HEK293 (cell line): Measurements from ENCODE around the gene NMT2.

ENCODE experiments used
- CTCF ChIA-PET: fragments of 350-600 bp; formaldehyde crosslinking; extraction: SDS; loops from one replicate; lab custom pipeline; 2021; ENCODE audit warnings: antibody characterized with exemption; lab: Yijun Ruan, JAX
- POLR2A ChIA-PET: fragments of 300-600 bp; formaldehyde crosslinking; extraction: SDS; loops from one replicate; lab custom pipeline; 2020; ENCODE audit warnings: antibody characterized with exemption, inconsistent platforms; lab: Yijun Ruan, JAX
- H3K27ac ChIP-seq: fragments of 200-500 bp; sonication (Bioruptor generic); 2 replicates; pipeline ENCODE4 v1.5.1; 2014; ENCODE audit warnings: low read depth, low read length, control low read depth, inconsistent platforms; ENCODE audit errors: extremely low read depth
- H3K36me3 ChIP-seq, 2 experiments: fragments of 200-500 bp in 1 of 2; sonication (Bioruptor generic) in 1 of 2; 1 replicate in 1 of 2; 2 replicates in 1 of 2; pipeline ENCODE4 v1.5.1; 2014 to 2017; ENCODE audit warnings: inconsistent platforms in 2 of 2, low read length in 2 of 2; ENCODE audit not compliant: control insufficient read depth in 2 of 2, insufficient read depth in 1 of 2
- H3K4me1 ChIP-seq: fragments of 200-500 bp; sonication (Bioruptor generic); 2 replicates; pipeline ENCODE4 v1.5.1; 2014; ENCODE audit warnings: mild to moderate bottlenecking, low read length, inconsistent platforms; ENCODE audit not compliant: control insufficient read depth, insufficient read depth
- H3K4me3 ChIP-seq: 2 replicates; pipeline ENCODE4 v1.5.1; 2011; ENCODE audit warnings: low read depth, mild to moderate bottlenecking, control low read depth, low read length, moderate library complexity
- H3K9me3 ChIP-seq: fragments of 200-500 bp; sonication (Bioruptor generic); 2 replicates; pipeline ENCODE4 v1.5.1; 2014; ENCODE audit warnings: low read depth, low read length, inconsistent platforms; ENCODE audit not compliant: control insufficient read depth, insufficient read depth
- BCL11B ChIP-seq: fragments of 450-650 bp; formaldehyde crosslinking; IDR thresholded peaks from 2 replicates; pipeline ENCODE4 v1.5.1; 2016; ENCODE audit warnings: low read depth, missing biosample characterization, missing genetic modification characterization
- HOXD13 ChIP-seq: sonication (generic); formaldehyde crosslinking; IDR thresholded peaks from 2 replicates; pipeline ENCODE4 v1.8.0; 2022; ENCODE audit warnings: missing genetic modification reagents, borderline replicate concordance
- KLF1 ChIP-seq: fragments of 450-650 bp; formaldehyde crosslinking; IDR thresholded peaks from 2 replicates; pipeline ENCODE4 v1.5.1; 2016; ENCODE audit warnings: missing biosample characterization, missing genetic modification characterization
- KLF9 ChIP-seq: fragments of 450-650 bp; formaldehyde crosslinking; IDR thresholded peaks from 2 replicates; pipeline ENCODE4 v1.5.1; 2016; ENCODE audit warnings: missing biosample characterization, missing genetic modification characterization, low read depth
- REPIN1 ChIP-seq: fragments of 450-650 bp; formaldehyde crosslinking; IDR thresholded peaks from 2 replicates; pipeline ENCODE4 v1.5.1; 2017; ENCODE audit warnings: missing biosample characterization, missing genetic modification characterization, low read depth
- SP3 ChIP-seq: fragments of 450-650 bp; formaldehyde crosslinking; IDR thresholded peaks from 2 replicates; pipeline ENCODE4 v1.5.1; 2016; ENCODE audit warnings: missing biosample characterization, missing genetic modification characterization
- ZBTB1 ChIP-seq: fragments of 450-650 bp; formaldehyde crosslinking; IDR thresholded peaks from 2 replicates; pipeline ENCODE4 v1.5.1; 2016; ENCODE audit warnings: missing biosample characterization, missing genetic modification characterization
- ZNF112 ChIP-seq: fragments of 450-650 bp; formaldehyde crosslinking; IDR thresholded peaks from 2 replicates; pipeline ENCODE4 v1.5.0; 2017; ENCODE audit warnings: missing biosample characterization, missing genetic modification characterization
- ZNF146 ChIP-seq: fragments of 450-650 bp; formaldehyde crosslinking; IDR thresholded peaks from 2 replicates; pipeline ENCODE4 v1.5.1; 2016; ENCODE audit warnings: missing biosample characterization, missing genetic modification characterization
- ZNF155 ChIP-seq: fragments of 450-650 bp; formaldehyde crosslinking; IDR thresholded peaks from 2 replicates; pipeline ENCODE4 v1.5.1; 2016; ENCODE audit warnings: missing biosample characterization, missing genetic modification characterization
- ZNF2 ChIP-seq: fragments of 450-650 bp; formaldehyde crosslinking; IDR thresholded peaks from 2 replicates; pipeline ENCODE4 v1.5.1; 2016; ENCODE audit warnings: missing biosample characterization, missing genetic modification characterization
- ZNF266 ChIP-seq: fragments of 450-650 bp; formaldehyde crosslinking; IDR thresholded peaks from 2 replicates; pipeline ENCODE4 v1.5.1; 2016; ENCODE audit warnings: missing biosample characterization, missing genetic modification characterization, low read depth
- ZNF335 ChIP-seq: fragments of 450-650 bp; formaldehyde crosslinking; conservative IDR thresholded peaks from 2 replicates; pipeline ENCODE4 v1.5.1; 2016; ENCODE audit warnings: missing biosample characterization, missing genetic modification characterization
- ZNF362 ChIP-seq: fragments of 450-650 bp; formaldehyde crosslinking; IDR thresholded peaks from 2 replicates; pipeline ENCODE4 v1.5.1; 2016; ENCODE audit warnings: missing biosample characterization, missing genetic modification characterization
- ZNF423 ChIP-seq: fragments of 450-650 bp; formaldehyde crosslinking; IDR thresholded peaks from 2 replicates; pipeline ENCODE4 v1.5.1; 2016; ENCODE audit warnings: missing biosample characterization, missing genetic modification characterization
- ZNF521 ChIP-seq: fragments of 450-650 bp; formaldehyde crosslinking; IDR thresholded peaks from 2 replicates; pipeline ENCODE4 v1.5.1; 2017; ENCODE audit warnings: missing biosample characterization, mild to moderate bottlenecking, missing genetic modification characterization
- ZNF560 ChIP-seq: fragments of 450-650 bp; formaldehyde crosslinking; IDR thresholded peaks from 2 replicates; pipeline ENCODE4 v1.5.1; 2017; ENCODE audit warnings: missing biosample characterization, missing genetic modification characterization, borderline replicate concordance
- ZNF654 ChIP-seq: fragments of 450-650 bp; formaldehyde crosslinking; IDR thresholded peaks from 2 replicates; pipeline ENCODE4 v1.5.1; 2016; ENCODE audit warnings: low read depth, missing biosample characterization, missing genetic modification characterization
- ZNF658 ChIP-seq: fragments of 450-650 bp; formaldehyde crosslinking; IDR thresholded peaks from 2 replicates; pipeline ENCODE4; 2016; ENCODE audit warnings: missing biosample characterization, missing genetic modification characterization
- ZNF692 ChIP-seq: fragments of 450-650 bp; formaldehyde crosslinking; IDR thresholded peaks from 2 replicates; pipeline ENCODE4 v1.5.1; 2016; ENCODE audit warnings: missing biosample characterization, missing genetic modification characterization
- ZNF701 ChIP-seq: fragments of 450-650 bp; formaldehyde crosslinking; IDR thresholded peaks from 2 replicates; pipeline ENCODE4 v1.5.1; 2016; ENCODE audit warnings: missing biosample characterization, missing genetic modification characterization
- ZSCAN30 ChIP-seq: fragments of 450-650 bp; IDR thresholded peaks from 2 replicates; pipeline ENCODE4 v1.5.1; 2018; ENCODE audit warnings: missing biosample characterization, mild to moderate bottlenecking, missing genetic modification characterization, moderate library complexity
- TF ChIP-seq, protein P1 (sequence below): fragments of 450-650 bp; formaldehyde crosslinking; IDR thresholded peaks from 2 replicates; pipeline ENCODE4 v1.5.1; 2016; ENCODE audit warnings: missing biosample characterization, missing genetic modification characterization
- TF ChIP-seq, protein P2 (sequence below): fragments of 450-650 bp; formaldehyde crosslinking; IDR thresholded peaks from 2 replicates; pipeline ENCODE4 v1.5.1; 2016; ENCODE audit warnings: missing biosample characterization, missing genetic modification characterization, borderline replicate concordance
- TF ChIP-seq, protein P3 (sequence below): fragments of 450-650 bp; formaldehyde crosslinking; IDR thresholded peaks from 2 replicates; pipeline ENCODE4 v1.5.1; 2016; ENCODE audit warnings: missing biosample characterization, missing genetic modification characterization
- TF ChIP-seq, protein P4 (sequence below): fragments of 450-650 bp; formaldehyde crosslinking; IDR thresholded peaks from 2 replicates; pipeline ENCODE4 v1.5.1; 2016; ENCODE audit warnings: missing biosample characterization, missing genetic modification characterization

Gene NMT2

DNA sequence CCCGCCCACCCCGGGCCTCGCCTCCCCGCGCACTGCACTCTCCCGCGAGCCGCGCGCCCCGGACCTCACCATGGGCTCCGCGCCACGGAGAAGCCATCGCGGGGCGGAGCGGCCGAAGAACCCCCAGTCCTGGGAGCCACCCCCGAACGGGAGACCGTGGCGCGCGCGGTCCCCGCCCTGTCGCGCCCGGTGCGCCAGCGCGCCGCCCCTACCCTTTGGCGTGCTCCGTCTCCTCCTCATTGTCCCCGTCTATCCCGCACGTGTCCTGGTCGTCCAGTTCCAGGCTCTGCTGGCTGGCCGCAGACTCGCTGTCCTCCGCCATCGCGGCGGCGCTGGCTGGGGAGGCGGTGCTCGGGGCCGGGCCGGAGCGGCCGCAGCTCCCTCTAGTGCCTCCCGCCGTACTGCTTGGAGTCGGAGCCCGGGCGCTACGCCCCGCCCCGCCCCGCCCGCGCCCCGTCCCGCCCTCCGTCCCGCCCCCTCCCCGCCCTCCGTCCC, at the start of gene NMT2:
TSS of gene NMT2 (minus strand) at position 403 of the 495 bp plus-strand sequence. CDS start at position 322, 81 bp downstream.
- H3K27ac ChIP-seq, result peak within 1 kb of the TSS; percentile 78
- H3K4me3 ChIP-seq, result peak within 1 kb of the TSS; percentile 94
- CTCF ChIA-PET, result no interaction called here
- peaks cover 21% of the 10 kb centered on the region for H3K4me1 ChIP-seq
- POLR2A ChIA-PET, result interaction anchor here (0.5 to 1.6 kb wide), 14 partner anchors 9 to 331 kb away, joined by 3 to 11 read pairs (median 4); partner anchors contain the start of genes CDNF, HSPA14, MSANTD7 and SUV39H2
- H3K36me3 ChIP-seq, result no peaks in the 10 kb centered on the region
- H3K9me3 ChIP-seq, result no peaks in the 10 kb centered on the region
- TF ChIP-seq, protein P1, sequence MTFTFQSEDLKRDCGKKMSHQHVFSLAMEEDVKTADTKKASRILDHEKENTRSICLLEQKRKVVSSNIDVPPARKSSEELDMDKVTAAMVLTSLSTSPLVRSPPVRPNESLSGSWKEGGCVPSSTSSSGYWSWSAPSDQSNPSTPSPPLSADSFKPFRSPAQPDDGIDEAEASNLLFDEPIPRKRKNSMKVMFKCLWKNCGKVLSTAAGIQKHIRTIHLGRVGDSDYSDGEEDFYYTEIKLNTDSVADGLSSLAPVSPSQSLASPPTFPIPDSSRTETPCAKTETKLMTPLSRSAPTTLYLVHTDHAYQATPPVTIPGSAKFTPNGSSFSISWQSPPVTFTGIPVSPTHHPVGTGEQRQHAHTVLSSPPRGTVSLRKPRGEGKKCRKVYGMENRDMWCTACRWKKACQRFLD (tag by site-specific recombination), result no peak
- TF ChIP-seq REPIN1 (tag by site-specific recombination), result peak; percentile 51; the same call in 1 of the 2 replicates
- no peak for TF ChIP-seq ZNF521
- TF ChIP-seq HOXD13, result no peak
- TF ChIP-seq BCL11B, result no peak
- no peak for TF ChIP-seq ZNF112 (tag by site-specific recombination)
- peak; percentile 71 for TF ChIP-seq KLF1
- no peak for TF ChIP-seq ZNF701 (tag by site-specific recombination)
- TF ChIP-seq ZSCAN30 (tag by site-specific recombination), result peak; percentile 40; the same call in 1 of the 2 replicates
- TF ChIP-seq SP3 (tag by site-specific recombination), result peak; percentile 55
- TF ChIP-seq ZNF692, result peak; percentile 81
- no peak for TF ChIP-seq ZNF335 (tag by site-specific recombination)
- no peak for TF ChIP-seq ZNF266 (tag by site-specific recombination)
- TF ChIP-seq ZNF146 (tag by site-specific recombination), result no peak
- 0 out of 2 replicates have a peak, but pooled peaks have one; percentile 21 for TF ChIP-seq ZNF2
- TF ChIP-seq KLF9 (tag by site-specific recombination), result peak; percentile 66
- TF ChIP-seq ZNF560 (tag by site-specific recombination), result no peak
- TF ChIP-seq ZBTB1 (tag by site-specific recombination), result no peak
- no peak for TF ChIP-seq ZNF155 (tag by site-specific recombination)
- no peak for TF ChIP-seq ZNF654 (tag by site-specific recombination)
- no peak for TF ChIP-seq ZNF423
- TF ChIP-seq, protein P2, sequence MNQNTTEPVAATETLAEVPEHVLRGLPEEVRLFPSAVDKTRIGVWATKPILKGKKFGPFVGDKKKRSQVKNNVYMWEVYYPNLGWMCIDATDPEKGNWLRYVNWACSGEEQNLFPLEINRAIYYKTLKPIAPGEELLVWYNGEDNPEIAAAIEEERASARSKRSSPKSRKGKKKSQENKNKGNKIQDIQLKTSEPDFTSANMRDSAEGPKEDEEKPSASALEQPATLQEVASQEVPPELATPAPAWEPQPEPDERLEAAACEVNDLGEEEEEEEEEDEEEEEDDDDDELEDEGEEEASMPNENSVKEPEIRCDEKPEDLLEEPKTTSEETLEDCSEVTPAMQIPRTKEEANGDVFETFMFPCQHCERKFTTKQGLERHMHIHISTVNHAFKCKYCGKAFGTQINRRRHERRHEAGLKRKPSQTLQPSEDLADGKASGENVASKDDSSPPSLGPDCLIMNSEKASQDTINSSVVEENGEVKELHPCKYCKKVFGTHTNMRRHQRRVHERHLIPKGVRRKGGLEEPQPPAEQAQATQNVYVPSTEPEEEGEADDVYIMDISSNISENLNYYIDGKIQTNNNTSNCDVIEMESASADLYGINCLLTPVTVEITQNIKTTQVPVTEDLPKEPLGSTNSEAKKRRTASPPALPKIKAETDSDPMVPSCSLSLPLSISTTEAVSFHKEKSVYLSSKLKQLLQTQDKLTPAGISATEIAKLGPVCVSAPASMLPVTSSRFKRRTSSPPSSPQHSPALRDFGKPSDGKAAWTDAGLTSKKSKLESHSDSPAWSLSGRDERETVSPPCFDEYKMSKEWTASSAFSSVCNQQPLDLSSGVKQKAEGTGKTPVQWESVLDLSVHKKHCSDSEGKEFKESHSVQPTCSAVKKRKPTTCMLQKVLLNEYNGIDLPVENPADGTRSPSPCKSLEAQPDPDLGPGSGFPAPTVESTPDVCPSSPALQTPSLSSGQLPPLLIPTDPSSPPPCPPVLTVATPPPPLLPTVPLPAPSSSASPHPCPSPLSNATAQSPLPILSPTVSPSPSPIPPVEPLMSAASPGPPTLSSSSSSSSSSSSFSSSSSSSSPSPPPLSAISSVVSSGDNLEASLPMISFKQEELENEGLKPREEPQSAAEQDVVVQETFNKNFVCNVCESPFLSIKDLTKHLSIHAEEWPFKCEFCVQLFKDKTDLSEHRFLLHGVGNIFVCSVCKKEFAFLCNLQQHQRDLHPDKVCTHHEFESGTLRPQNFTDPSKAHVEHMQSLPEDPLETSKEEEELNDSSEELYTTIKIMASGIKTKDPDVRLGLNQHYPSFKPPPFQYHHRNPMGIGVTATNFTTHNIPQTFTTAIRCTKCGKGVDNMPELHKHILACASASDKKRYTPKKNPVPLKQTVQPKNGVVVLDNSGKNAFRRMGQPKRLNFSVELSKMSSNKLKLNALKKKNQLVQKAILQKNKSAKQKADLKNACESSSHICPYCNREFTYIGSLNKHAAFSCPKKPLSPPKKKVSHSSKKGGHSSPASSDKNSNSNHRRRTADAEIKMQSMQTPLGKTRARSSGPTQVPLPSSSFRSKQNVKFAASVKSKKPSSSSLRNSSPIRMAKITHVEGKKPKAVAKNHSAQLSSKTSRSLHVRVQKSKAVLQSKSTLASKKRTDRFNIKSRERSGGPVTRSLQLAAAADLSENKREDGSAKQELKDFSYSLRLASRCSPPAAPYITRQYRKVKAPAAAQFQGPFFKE (tag by site-specific recombination), result no peak
- no peak for TF ChIP-seq ZNF658 (tag by site-specific recombination)
- TF ChIP-seq, protein P3, sequence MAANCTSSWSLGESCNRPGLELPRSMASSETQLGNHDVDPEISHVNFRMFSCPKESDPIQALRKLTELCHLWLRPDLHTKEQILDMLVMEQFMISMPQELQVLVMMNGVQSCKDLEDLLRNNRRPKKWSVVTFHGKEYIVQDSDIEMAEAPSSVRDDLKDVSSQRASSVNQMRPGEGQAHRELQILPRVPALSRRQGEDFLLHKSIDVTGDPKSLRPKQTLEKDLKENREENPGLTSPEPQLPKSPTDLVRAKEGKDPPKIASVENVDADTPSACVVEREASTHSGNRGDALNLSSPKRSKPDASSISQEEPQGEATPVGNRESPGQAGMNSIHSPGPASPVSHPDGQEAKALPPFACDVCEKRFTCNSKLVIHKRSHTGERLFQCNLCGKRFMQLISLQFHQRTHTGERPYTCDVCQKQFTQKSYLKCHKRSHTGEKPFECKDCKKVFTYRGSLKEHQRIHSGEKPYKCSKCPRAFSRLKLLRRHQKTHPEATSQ, result peak; percentile 32; the same call in 1 of the 2 replicates
- TF ChIP-seq, protein P4, sequence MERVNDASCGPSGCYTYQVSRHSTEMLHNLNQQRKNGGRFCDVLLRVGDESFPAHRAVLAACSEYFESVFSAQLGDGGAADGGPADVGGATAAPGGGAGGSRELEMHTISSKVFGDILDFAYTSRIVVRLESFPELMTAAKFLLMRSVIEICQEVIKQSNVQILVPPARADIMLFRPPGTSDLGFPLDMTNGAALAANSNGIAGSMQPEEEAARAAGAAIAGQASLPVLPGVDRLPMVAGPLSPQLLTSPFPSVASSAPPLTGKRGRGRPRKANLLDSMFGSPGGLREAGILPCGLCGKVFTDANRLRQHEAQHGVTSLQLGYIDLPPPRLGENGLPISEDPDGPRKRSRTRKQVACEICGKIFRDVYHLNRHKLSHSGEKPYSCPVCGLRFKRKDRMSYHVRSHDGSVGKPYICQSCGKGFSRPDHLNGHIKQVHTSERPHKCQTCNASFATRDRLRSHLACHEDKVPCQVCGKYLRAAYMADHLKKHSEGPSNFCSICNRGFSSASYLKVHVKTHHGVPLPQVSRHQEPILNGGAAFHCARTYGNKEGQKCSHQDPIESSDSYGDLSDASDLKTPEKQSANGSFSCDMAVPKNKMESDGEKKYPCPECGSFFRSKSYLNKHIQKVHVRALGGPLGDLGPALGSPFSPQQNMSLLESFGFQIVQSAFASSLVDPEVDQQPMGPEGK (tag by site-specific recombination), result peak; percentile 61
- no peak for TF ChIP-seq ZNF362 (tag by site-specific recombination)
